Activated T-helper 17 cell treated with anti-CD3 and anti-CD28 coated beads, Interleukin-2, amount 50 U/mL, for 72 hours (primary cell): ENCODE measurements around the gene IFIT3. TPM values are rescaled to one million over a fixed set of nuclear protein-coding genes. Genes with fewer than 3 reads are reported as not detected.
"Not testable (repeated sequence)": the region's sequence is repeated elsewhere in the genome, so short reads cannot be mapped to it uniquely, and the experiment has no call there.

Experiments
- ATAC-seq: fragments of 150-1000 bp; cut with Tn5 transposase; replicated peaks from 2 replicates; pipeline ENCODE4 v1.10.0; 2021; ENCODE audit warnings: mild to moderate bottlenecking, moderate library complexity
- H3K27ac Mint-ChIP-seq: one replicate; pipeline ENCODE4 v1.8.0; 2022; ENCODE audit warnings: mixed read lengths
- H3K27me3 Mint-ChIP-seq: one replicate; pipeline ENCODE4 v1.8.0; 2022; ENCODE audit warnings: mixed read lengths
- H3K36me3 Mint-ChIP-seq: one replicate; pipeline ENCODE4 v1.8.0; 2022; ENCODE audit warnings: low read depth, mild to moderate bottlenecking, mixed read lengths
- H3K4me1 Mint-ChIP-seq: one replicate; pipeline ENCODE4 v1.8.0; 2022; ENCODE audit warnings: mixed read lengths
- H3K4me3 Mint-ChIP-seq: one replicate; pipeline ENCODE4 v1.8.0; 2022; ENCODE audit warnings: mild to moderate bottlenecking, mixed read lengths
- H3K9me3 Mint-ChIP-seq: one replicate; pipeline ENCODE4 v1.8.0; 2022; ENCODE audit warnings: mixed read lengths
- total RNA-seq, 2 donors: library from RNA; stranded (reverse); gene quantifications; one replicate each; pipeline ENCODE4 v1.2.3, GENCODE V29; 2022

The IFIT3 gene, protein sequence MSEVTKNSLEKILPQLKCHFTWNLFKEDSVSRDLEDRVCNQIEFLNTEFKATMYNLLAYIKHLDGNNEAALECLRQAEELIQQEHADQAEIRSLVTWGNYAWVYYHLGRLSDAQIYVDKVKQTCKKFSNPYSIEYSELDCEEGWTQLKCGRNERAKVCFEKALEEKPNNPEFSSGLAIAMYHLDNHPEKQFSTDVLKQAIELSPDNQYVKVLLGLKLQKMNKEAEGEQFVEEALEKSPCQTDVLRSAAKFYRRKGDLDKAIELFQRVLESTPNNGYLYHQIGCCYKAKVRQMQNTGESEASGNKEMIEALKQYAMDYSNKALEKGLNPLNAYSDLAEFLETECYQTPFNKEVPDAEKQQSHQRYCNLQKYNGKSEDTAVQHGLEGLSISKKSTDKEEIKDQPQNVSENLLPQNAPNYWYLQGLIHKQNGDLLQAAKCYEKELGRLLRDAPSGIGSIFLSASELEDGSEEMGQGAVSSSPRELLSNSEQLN
- total RNA-seq = 1 to 10 TPM; 2.5 to 4.3 TPM

DNA sequence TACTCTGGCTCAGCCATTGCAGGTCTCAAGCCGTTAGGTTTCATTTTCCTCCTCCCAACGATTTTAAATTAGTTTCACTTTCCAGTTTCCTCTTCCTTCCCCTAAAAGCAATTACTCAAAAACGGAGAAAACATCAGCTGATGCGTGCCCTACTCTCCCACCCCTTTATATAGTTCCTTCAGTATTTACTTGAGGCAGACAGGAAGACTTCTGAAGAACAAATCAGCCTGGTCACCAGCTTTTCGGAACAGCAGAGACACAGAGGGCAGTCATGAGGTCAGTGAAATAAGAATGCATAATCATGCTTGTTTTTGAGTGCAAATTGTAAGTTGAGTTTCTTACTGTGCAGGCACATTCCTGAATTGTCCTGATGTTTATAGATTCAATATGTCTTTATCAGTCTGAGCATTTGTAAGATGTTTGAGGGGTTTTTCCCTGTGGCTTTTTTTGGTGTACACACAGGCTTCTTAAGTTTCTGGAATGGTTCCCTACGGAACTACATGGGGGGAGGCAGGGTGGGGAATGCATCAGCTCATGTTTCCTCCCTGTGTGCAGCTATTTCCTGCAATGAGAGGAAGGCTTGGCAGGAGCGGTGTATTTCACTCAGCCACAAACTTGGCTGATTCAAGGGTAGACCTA lies at the start of gene IFIT3:
Gene IFIT3 (plus strand): TSS at position 195 of the 639 bp plus-strand sequence. CDS start 77 bp downstream, at position 272.
- no peaks in the 10 kb centered on the region for H3K36me3 Mint-ChIP-seq
- H3K9me3 Mint-ChIP-seq = no peaks in the 10 kb centered on the region
- peaks cover 20% of the 10 kb centered on the region for H3K4me1 Mint-ChIP-seq
- no peak within 1 kb of the TSS for H3K27ac Mint-ChIP-seq
- H3K4me3 Mint-ChIP-seq = peak within 1 kb of the TSS; percentile 65
- no peaks in the 10 kb centered on the region for H3K27me3 Mint-ChIP-seq
- peak; percentile 45 for ATAC-seq

DNA sequence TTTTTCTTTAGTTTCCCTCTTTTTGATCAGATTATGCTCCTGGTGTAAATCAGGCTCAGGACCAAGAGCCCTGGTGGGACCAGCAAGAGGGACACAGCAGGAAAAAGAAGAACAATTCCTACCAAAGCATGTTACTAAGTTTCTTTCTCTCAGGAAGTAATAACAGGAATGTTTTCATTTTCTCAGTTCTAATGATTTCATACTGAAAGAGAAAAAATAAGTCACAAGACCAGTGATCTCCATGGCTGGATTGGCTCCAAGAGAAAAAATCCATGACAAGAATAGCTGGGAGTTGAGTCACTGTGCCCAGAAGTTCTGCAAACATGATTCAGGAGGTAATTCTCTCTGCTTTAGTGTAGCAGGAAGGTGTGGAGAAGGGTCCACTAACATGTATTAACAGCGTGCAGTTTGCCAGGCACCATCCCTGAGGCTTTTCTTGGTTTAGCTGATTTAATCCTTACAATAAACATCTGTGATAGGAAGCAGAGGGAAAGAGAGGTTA lies 49.7 kb upstream of the IFIT3 start:
- H3K9me3 Mint-ChIP-seq = no peaks in the 10 kb centered on the region
- H3K4me3 Mint-ChIP-seq = no peak overlapping the region
- no peaks in the 10 kb centered on the region for H3K36me3 Mint-ChIP-seq
- no peaks in the 10 kb centered on the region for H3K4me1 Mint-ChIP-seq
- no peak overlapping the region for H3K27ac Mint-ChIP-seq
- H3K27me3 Mint-ChIP-seq = peaks cover 2% of the 10 kb centered on the region
- ATAC-seq = no peak

DNA sequence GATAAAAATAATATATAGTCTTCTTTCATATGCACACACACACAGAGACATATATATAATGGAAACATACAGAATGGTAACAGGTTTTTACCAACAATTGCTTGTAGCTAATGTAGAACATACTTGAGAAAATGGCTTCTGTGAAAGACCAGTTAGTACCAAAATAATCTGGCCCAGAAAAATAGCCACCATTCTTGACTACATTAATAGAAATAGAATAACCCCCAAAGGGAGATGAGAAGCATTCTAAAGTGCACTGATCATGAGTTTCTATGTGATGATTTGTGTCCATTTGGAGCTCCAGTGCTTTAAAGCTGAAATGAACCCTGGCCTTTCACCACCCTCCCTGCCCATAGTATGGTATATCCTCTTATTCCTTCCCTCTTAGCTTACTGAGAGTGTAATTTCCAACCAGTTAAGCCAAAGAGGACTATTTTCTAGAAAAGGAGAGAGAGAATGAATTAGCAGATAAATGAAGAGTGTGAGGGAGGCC lies 48.9 kb upstream of the IFIT3 start:
- Mint-ChIP-seq H3K27me3 (no peaks in the 10 kb centered on the region), H3K27ac (no peak overlapping the region), H3K36me3 (no peaks in the 10 kb centered on the region), H3K4me3 (no peak overlapping the region), H3K9me3 (no peaks in the 10 kb centered on the region), H3K4me1 (no peaks in the 10 kb centered on the region)
- no peak for ATAC-seq

DNA sequence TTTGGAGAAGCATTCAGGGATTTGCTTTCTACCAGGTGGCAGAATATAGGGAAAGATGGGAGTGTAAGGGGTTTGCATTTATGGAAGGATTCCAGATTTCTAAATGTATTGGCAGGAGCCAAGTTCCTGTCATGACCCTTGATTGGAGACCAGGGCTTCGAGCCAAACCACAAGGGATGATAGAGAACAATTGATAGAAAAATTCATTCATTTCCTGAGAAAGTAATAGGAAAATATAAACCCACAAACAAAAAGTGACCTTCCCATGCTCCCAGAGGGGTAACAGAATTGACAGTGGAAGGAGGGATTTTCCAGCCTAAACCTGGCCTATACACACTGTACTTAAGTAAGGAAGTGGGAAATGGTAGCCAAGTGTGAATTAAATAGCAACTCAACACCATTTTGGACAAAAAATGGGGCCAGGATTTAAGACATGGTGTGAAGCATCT lies 48.4 kb upstream of the IFIT3 start:
- no peak for ATAC-seq
- H3K4me1 Mint-ChIP-seq = no peaks in the 10 kb centered on the region
- H3K36me3 Mint-ChIP-seq = no peaks in the 10 kb centered on the region
- H3K27ac Mint-ChIP-seq = no peak overlapping the region
- H3K27me3 Mint-ChIP-seq = no peaks in the 10 kb centered on the region
- H3K4me3 Mint-ChIP-seq = no peak overlapping the region
- no peaks in the 10 kb centered on the region for H3K9me3 Mint-ChIP-seq

DNA sequence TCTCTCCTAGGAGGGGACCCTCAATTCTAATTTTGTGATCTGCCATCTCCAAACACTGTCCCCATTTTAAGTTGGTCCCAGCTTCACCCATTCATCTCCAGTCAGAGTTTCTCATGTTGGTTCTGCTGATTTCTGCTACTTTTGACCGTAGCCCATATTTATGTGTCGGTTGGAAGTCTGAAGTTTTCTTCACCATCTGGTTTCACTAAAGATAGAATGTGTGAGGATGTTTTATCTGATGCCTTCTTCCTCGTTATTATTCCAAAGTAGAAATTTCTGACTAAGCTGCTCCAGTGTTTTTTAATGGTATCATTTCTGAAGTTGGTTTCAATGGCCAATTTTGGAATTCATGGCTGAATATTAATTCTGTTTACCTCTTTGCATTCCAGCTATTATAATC lies 47.3 kb upstream of the IFIT3 start:
- H3K4me3 Mint-ChIP-seq = no peak overlapping the region
- no peak for ATAC-seq
- no peak overlapping the region for H3K27ac Mint-ChIP-seq
- H3K9me3 Mint-ChIP-seq = no peaks in the 10 kb centered on the region
- H3K4me1 Mint-ChIP-seq = no peaks in the 10 kb centered on the region
- H3K36me3 Mint-ChIP-seq = no peaks in the 10 kb centered on the region
- no peaks in the 10 kb centered on the region for H3K27me3 Mint-ChIP-seq

DNA sequence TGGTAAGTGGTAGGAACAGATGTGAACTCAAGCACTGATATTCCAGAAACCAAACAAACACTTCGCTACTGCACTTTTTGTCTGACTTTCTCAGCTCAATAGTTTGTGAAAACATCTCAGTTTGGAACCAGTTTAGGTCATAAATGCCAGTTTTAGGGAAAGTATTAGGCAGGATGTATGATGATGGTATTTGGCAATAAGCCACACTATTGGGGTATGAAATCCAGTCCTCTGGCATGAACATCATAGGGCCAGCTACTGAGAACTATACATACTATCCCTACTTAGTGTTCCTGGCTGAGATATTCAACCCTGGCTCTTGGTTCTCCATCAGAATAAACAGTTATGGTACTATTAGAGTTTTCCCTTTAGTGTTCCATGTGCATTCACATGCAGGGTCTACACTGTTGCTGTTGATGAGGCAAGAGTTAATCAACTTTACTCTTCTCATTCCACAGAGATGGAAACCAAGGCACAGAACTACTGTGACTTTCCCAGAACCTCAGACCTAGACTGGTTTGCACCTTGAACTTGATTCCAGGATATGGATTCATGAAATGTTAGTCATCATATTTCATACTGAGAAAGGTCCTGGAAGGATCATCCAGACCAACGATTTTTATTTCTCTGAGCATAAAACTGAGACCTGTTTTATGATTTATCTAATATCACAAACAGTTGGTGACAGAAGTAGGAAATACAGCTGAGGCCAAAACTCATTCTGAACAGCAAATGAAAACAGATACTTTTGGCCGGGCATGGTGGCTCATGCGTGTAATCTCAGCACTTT lies 46.0 kb upstream of the IFIT3 start:
- ATAC-seq = no peak
- H3K9me3 Mint-ChIP-seq = no peaks in the 10 kb centered on the region
- no peaks in the 10 kb centered on the region for H3K36me3 Mint-ChIP-seq
- no peaks in the 10 kb centered on the region for H3K4me1 Mint-ChIP-seq
- no peak overlapping the region for H3K27ac Mint-ChIP-seq
- no peak overlapping the region for H3K4me3 Mint-ChIP-seq
- H3K27me3 Mint-ChIP-seq = no peaks in the 10 kb centered on the region

DNA sequence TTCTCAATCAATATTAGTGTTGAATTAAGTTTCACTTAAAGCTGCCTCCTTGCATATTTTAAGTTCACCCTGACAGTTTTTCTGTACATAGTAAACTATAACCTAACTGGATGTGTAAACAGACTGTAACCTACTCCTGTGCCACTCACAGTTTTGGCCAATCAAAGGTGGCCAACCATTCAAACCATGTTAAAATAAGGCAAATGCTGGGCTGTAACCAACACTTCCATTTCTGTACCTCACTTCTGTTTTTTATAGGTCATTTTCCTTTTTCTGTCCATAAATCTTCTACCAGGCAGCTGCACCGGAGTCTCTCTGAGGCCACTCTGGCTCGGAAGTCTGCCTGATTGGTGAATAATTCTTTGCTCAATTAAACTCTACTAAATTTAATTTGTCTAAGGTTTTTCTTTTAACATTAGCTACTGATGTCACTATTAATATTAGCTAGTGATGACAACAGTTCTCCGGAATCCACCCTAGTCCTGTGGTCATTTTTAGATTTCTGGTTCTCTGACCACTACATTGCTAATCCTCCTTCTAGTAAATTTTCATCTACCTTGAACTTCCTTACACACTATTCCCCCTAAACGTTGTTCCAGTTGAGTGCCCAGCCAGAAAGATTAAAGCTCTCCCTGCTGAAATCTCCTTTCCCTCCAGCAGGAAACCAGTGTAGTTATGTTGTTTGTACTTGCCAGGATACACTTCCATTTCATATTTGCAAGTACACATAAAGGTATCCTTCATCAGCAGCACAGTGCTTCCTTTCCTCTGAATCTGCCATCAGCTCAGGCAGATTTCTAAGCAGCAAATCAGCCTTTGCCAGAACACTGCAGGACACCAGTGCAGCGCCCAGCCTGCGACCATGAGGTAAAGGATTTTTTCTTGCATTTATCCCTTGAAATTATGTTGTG lies 44.5 kb upstream of the IFIT3 start:
- no peak for ATAC-seq
- Mint-ChIP-seq H3K27ac (no peak overlapping the region), H3K4me1 (no peaks in the 10 kb centered on the region), H3K4me3 (no peak overlapping the region), H3K9me3 (no peaks in the 10 kb centered on the region), H3K27me3 (no peaks in the 10 kb centered on the region), H3K36me3 (no peaks in the 10 kb centered on the region)

DNA sequence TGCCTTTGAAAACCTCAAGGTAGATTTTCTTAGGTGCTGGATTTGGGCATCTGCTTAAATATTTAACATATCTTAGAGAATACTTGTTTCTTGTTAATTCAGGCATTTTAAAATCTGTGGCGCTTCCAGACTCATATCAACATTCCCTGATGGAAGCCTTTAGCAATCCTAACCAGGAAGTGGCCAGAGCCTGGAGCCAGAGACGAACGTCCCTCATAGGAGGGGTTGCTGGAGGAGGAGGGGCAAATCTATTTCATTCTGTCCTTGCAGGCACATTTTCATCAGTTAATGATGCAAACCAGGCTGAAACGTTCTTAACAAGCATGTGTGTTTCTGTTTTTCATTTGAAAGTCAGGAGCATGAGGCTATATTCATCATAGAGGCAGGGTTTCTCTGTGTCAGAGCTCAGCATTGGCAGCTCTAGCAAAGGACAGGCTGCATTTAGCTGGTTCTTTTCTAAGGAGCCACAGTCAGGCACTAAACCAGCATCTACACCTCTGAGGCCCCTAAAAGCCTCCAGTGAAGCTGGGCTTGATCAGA lies 43.8 kb upstream of the IFIT3 start:
- H3K27me3 Mint-ChIP-seq = no peaks in the 10 kb centered on the region
- no peaks in the 10 kb centered on the region for H3K4me1 Mint-ChIP-seq

DNA sequence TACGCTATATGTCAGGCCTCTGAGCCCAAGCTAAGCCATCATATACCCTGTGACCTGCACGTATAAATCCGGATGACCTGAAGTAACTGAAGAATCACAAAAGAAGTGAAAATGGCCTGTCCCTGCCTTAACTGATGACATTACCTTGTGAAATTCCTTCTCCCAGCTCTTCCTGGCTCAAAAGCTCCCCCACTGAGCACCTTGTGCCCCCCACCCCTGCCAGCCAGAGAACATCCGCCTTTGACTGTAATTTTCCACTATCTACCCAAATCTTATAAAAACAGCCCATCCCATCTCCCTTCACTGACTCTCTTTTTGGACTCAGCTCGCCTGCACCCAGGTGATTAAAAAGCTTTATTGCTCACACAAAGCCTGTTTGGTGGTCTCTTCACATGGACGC lies 43.1 kb upstream of the IFIT3 start:
- H3K27ac Mint-ChIP-seq, H3K9me3 Mint-ChIP-seq, H3K4me1 Mint-ChIP-seq, H3K4me3 Mint-ChIP-seq, H3K36me3 Mint-ChIP-seq, ATAC-seq, H3K27me3 Mint-ChIP-seq: not testable (repeated sequence)

More for the DNA sequence above, 43.8 kb upstream of the IFIT3 start:
- Mint-ChIP-seq H3K9me3 (no peaks in the 10 kb centered on the region), H3K36me3 (no peaks in the 10 kb centered on the region), H3K27ac (no peak overlapping the region), H3K4me3 (no peak overlapping the region)
- ATAC-seq = no peak

DNA sequence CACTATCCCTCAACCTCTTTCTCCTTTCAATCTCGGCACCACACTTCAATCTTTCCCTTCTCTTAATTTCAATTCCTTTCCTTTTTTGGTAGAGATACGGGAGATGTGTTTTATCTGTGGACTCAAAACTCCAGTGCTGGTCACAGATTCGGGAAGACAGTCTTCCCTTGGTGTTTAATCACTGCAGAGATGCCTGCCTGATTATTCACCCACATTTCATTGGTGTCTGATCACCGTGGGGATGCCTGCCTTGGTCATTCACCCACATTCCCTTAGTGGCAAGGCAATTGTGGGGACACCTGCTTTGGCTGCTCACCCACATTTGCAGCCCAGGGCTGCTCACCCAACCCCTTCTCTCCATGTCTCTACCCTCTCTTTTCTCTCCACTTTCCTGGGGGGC lies 42.5 kb upstream of the IFIT3 start:
- not testable (repeated sequence) for H3K27me3 Mint-ChIP-seq

DNA sequence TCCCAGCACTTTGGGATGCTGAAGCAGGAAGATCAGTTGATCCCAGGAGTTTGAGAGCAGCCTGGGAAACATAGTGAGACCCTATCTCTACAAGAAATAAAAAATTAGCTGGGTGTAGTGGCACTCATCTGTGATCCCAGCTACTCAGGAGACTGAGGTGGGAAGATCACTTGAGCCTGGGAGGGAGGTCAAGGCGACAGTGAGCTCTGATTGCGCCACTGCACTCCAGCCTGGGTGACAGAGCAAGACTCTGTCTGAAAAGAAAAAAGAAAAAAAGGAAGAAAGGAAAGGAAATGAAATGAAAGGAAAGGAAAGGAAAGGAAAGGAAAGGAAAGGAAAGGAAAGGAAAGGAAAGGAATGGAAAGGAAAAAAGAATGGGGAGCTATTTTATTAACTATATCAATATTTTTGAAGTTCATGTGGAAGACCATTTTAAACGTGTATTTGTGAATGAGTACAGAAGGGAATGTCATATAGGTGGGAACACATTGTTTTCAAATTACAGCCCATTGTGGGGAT lies 33.0 kb upstream of the IFIT3 start:
- H3K9me3 Mint-ChIP-seq = no peaks in the 10 kb centered on the region
- ATAC-seq = no peak
- H3K4me3 Mint-ChIP-seq = no peak overlapping the region
- H3K27me3 Mint-ChIP-seq = no peaks in the 10 kb centered on the region
- no peak overlapping the region for H3K27ac Mint-ChIP-seq
- H3K4me1 Mint-ChIP-seq = peaks cover 4% of the 10 kb centered on the region
- no peaks in the 10 kb centered on the region for H3K36me3 Mint-ChIP-seq

More for the DNA sequence above, 42.5 kb upstream of the IFIT3 start:
- H3K36me3 Mint-ChIP-seq, H3K27ac Mint-ChIP-seq, H3K9me3 Mint-ChIP-seq, H3K4me3 Mint-ChIP-seq, ATAC-seq, H3K4me1 Mint-ChIP-seq: not testable (repeated sequence)

DNA sequence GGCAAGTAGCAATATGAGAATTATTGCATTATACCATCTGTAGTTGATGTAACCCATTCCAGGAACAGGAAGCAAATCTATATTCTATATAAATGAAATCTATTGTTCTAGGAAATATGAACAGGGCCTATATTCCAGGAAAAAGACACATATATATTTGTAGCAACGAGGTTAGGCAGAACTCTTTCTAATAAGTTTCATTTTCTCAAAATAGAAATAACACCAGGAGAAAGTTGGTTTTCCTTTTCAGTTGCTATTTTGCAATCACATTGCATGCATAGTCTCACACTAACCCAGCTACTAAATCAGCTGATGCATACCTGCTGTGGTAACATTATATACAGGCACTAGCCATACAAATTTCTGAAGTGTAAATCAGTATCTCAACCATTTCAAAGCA lies 32.2 kb upstream of the IFIT3 start:
- H3K27ac Mint-ChIP-seq = no peak overlapping the region
- H3K36me3 Mint-ChIP-seq = no peaks in the 10 kb centered on the region
- no peak overlapping the region for H3K4me3 Mint-ChIP-seq

DNA sequence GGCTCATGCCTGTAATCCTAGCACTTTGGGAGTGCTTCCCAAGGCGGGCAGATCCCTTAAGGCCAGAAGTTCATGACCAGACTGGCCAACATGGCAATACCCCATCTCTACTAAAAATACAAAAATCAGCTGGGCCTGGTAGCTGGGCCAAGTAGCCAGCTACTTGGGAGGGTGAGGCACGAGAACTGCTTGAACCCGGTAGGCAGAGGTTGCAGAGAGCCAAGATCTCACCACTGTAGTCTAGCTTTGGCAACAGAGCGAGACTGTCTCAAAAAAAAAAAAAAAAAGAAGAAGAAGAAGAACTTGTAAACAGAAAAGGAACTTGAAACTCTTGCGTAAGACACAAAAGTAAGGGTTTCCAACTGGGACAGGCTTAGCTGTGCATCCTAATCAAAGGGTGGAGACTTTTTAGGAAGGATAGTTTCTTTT lies 31.6 kb upstream of the IFIT3 start:
- Mint-ChIP-seq H3K27ac (no peak overlapping the region), H3K36me3 (no peaks in the 10 kb centered on the region), H3K9me3 (no peaks in the 10 kb centered on the region), H3K4me3 (no peak overlapping the region), H3K4me1 (peaks cover 8% of the 10 kb centered on the region), H3K27me3 (no peaks in the 10 kb centered on the region)
- ATAC-seq = no peak

More for the DNA sequence above, 32.2 kb upstream of the IFIT3 start:
- Mint-ChIP-seq H3K4me1 (peaks cover 4% of the 10 kb centered on the region), H3K27me3 (no peaks in the 10 kb centered on the region), H3K9me3 (no peaks in the 10 kb centered on the region)
- peak; percentile 65 for ATAC-seq
